Stimulated activated CD4-positive, alpha-beta T cell treated with anti-CD3 and anti-CD28 coated beads, Interleukin-2, amount 100 ng/mL, for 48 hours (primary cell): ENCODE measurements around the gene JAKMIP2.

Experiments used
- DNase-seq, 2 donors: peaks; one replicate each; pipeline ENCODE4 v3.0.0-alpha.2; 2020

JAKMIP2 gene

GRCh38 chr5:147693233-147693632, 89.3 kb downstream of the JAKMIP2 start:
- DNase-seq = no peak

- no peak for DNase-seq
These were observed 91.4 kb downstream of the JAKMIP2 start for GRCh38 chr5:147691130-147691529.

DNA sequence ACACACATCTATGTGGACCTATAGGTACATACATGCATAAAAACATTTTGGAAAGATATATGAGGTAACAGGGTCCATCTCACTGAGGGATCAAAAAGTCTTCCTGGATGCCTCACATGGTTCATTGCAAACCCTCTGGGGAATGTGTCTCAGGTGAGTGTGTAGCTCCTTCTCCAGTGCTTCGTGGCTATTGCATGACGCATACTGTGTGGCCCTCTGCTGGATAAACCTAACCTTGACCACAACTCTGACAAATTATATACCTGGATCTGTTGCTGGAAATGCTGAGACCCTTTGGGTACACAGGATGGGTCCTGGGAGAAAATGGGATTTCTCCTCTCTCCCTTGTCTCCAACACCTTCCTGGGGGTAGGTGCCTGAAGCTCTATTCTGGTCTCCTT, 91.9 kb downstream of the JAKMIP2 start:
- no peak for DNase-seq

DNA sequence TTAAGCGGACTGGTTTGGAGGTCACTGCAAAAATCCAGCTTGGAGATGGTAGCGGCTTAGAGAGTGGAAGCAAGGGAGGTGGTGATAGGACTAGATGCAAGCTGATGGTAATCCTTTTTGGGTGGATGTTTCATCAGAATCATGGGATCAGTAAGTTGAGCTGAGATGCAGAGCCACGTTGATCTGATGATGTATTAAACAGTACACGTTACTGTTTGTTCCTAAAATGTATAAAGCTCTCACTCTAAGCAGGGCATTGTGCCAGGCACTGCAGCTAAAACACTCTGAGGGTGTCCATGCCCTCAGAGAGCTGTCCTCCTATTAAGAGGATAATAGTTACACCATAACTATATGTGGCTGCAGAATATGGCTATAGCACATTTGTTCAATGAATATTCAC, 93.1 kb downstream of the JAKMIP2 start:
- no peak for DNase-seq

- no peak for DNase-seq
These were observed 93.7 kb downstream of the JAKMIP2 start for GRCh38 chr5:147688656-147689356.

DNA sequence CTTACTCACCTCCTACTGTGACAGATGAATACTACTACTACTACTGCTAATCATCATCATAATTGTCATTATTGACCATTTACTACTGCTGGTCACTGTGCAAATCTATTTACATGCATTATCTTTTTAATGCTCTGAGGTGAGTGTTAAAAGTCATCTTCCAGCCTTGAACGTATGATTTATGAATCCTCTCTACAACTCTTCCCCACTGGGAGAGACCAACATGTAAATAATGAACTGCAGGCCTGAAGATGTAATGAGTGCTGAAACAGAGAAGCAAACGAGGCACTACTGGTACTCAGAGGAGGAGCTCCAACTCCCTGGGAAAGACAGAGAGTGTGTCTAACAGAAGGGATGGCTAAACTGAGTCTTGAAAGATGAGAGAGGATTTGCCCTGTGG, 95.4 kb downstream of the JAKMIP2 start:
- no peak for DNase-seq

DNA sequence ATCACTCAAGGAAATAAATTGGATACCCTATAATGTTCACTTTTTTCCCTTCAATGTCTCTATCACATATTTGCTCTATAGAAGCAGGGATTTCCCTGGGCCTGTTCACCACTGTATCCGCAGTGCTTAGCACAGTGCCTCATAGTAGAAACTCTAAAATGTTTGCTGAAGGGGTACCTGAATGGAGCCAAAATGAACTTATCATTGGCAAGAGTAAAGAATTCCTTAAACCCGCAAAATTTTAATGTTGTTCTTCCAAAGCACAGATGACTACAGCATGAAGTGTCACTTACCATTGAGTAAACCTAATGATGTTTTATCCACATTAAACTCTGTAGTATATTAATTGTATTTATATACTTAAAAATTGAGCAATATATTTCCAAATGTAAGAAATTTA, 96.1 kb downstream of the JAKMIP2 start:
- DNase-seq = no peak

DNA sequence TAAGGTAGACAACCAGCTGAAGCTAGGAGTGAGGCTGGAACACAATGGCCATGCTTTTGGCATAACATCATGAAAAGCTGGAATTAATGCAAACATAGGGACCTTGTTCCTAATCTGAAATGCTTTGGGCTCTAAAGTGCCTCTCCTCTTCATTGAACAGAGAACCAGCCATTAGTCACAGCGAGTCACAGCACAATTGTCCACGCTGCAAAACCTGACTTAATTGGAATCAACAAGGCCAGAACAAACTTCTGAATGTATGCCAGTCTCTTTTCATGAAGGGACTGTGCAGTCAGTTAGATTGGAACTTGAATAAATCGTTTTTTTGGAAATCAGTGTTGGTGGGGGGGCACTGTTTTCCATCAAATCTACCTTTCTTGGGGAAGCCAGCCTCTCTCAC, 96.5 kb downstream of the JAKMIP2 start:
- no peak for DNase-seq

- no peak for DNase-seq
These were observed 107.4 kb downstream of the JAKMIP2 start for GRCh38 chr5:147675168-147675567.

DNA sequence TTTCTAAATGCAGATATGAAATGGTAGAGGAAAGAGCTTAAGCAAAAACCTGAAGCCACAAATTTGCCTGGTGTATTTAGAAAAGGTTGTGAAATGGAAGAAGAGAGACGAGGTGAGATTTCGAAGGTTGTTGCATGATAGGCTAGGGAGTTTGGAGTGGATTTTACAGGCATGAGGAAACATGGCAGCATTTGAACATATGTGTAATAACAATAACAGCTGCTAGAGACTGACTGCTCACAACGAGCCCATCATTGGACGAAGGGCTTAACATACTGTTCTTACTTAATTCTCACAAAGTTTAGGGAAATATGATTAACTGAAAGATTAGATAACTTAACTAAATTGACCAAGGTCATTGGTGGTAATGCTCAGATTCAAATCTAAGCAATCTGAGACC, 108.1 kb downstream of the JAKMIP2 start:
- no peak for DNase-seq

- DNase-seq = no peak
These were observed 108.7 kb downstream of the JAKMIP2 start for GRCh38 chr5:147673791-147674190.

DNA sequence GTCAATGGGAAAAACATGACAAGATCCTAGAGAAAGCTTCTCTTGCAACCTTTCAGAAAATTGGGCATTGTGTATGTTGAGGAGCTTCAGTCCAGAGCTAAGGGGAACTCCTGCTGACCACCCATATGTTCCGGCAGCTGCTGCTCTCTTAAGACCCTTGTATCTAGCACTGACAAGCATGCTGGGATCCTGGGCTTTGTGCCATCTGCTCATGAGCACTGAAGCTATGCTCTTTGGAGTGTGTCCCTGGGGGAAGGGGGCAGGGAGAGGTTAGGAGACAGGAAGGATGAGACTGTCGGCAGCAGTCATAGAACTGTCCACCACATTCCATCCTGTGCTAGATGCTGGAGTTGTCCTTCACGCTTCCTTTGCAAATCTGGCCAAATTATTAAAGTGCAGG, 109.3 kb downstream of the JAKMIP2 start:
- DNase-seq = no peak

DNA sequence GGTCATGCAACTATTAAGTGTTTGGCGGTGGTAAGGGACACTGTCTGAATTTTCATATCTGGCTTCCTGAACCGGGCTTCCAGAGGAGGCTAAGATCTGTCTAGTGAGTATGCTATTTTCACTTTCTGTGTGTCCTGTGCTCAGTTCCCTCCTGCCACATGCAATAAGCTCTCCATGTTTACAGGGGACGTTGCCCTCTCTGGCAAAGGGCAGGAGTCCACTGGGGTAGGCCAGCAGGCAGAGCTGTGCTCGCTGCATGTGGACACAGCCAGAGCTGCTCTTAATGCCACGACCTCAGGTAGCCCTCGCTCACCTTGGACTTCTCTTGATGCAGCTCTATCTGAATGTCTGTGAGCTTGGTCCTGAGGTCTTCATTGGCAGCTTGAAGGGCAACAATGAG, 111.2 kb downstream of the JAKMIP2 start:
- DNase-seq = no peak

DNA sequence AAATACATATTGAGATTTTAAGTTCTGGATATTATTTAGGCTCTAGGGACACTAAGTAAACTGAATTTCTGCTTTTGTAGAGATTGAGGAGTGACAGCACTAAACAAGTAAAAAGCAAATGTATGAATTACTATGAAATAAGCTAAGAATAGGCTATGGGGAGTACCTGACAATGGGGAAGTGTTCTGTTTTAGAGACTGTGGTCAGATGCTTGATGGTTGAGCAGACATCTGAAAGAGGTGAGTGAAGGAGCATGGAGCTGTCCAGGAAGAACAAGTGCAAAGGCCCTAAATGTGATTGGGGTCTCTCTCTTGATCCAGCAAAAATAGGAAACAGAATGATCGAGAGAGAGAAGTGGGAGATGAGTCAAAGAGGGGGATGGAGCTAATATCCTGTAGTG, 111.7 kb downstream of the JAKMIP2 start:
- DNase-seq = no peak

- no peak for DNase-seq
These were observed 113.2 kb downstream of the JAKMIP2 start for GRCh38 chr5:147669169-147669869.

- no peak for DNase-seq
These were observed 114.1 kb downstream of the JAKMIP2 start for GRCh38 chr5:147668385-147668784.

DNA sequence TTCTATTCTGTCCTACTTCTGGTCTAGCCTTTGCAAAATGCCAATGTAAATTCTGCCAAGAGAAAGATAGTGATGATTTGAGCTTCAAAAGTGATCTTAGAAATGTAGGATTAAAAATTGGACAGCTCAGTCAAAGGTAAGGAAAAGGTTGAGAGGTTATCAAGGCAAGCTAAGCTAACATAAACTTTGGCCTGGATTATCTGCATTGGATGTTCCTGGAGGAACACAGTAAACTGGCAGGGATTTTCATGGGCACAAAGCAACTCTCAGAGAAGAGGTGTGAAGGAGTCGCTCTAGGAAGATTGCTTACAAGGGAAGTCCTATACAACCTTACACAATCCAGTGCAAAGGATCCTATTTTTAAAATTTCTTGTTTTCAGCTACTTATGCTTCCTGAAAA, 115.2 kb downstream of the JAKMIP2 start:
- DNase-seq = no peak

GRCh38 chr5:147666419-147666818, 116.1 kb downstream of the JAKMIP2 start:
- no peak for DNase-seq

DNA sequence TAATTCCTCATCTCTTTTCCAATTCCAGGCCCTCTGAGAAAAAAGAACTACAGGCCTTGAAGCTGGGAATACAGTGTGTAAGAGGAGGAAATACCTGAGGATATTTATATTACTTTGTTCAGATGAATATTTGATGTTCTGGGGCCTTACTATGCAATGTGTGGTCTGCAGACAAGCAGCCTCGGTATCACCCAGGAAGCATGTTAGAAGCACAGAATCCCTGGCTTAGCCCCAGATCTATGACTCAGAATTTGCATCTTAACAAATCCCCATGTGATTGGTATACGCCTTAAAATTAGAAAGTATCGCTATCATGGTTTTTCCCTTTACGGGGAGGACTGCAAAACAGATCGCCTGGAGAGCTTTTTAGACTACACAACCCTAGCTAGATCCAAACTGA, 121.0 kb downstream of the JAKMIP2 start:
- DNase-seq = no peak

- DNase-seq = no peak
These were observed 123.2 kb downstream of the JAKMIP2 start for GRCh38 chr5:147659166-147659929.

- no peak for DNase-seq
These were observed 124.1 kb downstream of the JAKMIP2 start for GRCh38 chr5:147658293-147658932.

DNA sequence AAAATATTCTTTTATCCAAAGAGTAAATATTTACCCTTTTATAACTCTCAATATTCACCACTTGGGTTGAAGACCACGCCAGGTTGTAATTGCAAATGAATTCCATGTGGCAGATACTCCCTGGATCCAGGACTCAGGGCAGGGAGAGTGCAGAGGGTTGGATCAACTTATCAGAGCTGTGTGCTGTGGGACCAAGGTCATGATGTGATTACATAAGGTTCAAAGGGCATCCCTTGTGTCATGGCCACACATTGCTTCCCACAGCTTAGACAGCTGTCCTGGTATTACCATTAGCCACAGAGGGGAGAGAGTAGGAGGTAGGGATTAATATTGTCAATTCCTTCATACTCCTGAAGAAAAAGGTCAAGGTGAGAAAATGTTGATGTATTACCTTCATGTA, 133.9 kb downstream of the JAKMIP2 start:
- no peak for DNase-seq

DNA sequence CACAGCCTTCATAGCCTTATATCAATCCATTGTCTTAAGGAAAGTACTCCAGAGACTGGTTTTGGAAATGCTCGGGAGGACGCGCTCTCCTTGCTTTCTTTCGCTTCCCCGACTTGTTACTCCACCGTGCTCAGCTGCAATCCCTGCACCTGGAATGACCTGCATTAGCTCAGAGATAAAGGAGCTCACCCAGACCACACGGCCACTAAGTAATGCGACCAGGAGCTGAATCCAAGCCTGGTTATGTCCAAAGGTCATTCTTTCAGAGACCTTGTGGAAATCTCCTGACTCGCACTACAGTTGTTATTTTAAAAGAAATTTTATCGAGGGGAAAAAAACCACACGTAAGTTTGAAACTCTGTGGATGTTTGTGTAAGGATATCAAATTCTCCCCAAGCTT, 137.3 kb downstream of the JAKMIP2 start:
- DNase-seq = no peak

GRCh38 chr5:147644460-147644859, 138.1 kb downstream of the JAKMIP2 start:
- DNase-seq = no peak
